H9 (cell line): ENCODE results near the gene PDXK. TPM values are rescaled to one million over a fixed set of nuclear protein-coding genes. Genes with fewer than 3 reads are reported as not detected.

Experiments used
- DNase-seq: peaks from one replicate; pipeline ENCODE4 v3.0.0-alpha.2; 2017
- H2AFZ ChIP-seq: one replicate; pipeline ENCODE4 v1.6.1; 2013; ENCODE audit warnings: mild to moderate bottlenecking, low read length, control low read depth, moderate library complexity
- H2AK5ac ChIP-seq: 2 replicates; pipeline ENCODE4 v1.6.1; 2013; ENCODE audit warnings: low read length, control low read depth, mixed read lengths; ENCODE audit not compliant: insufficient read length
- H2BK120ac ChIP-seq: one replicate; pipeline ENCODE4 v1.6.1; 2013; ENCODE audit warnings: low read depth, mild to moderate bottlenecking, low read length, control low read depth, inconsistent platforms; ENCODE audit not compliant: poor library complexity, severe bottlenecking
- H2BK12ac ChIP-seq: 2 replicates; pipeline ENCODE4 v1.6.1; 2013; ENCODE audit warnings: low read length, control low read depth, mixed read lengths, low read depth; ENCODE audit not compliant: insufficient read length
- H2BK15ac ChIP-seq: 2 replicates; pipeline ENCODE4 v1.6.1; 2013; ENCODE audit warnings: low read depth, low read length, control low read depth
- H2BK20ac ChIP-seq: one replicate; pipeline ENCODE4 v1.6.1; 2013; ENCODE audit warnings: low read depth, mild to moderate bottlenecking, low read length, control low read depth, inconsistent platforms; ENCODE audit not compliant: poor library complexity, severe bottlenecking
- H2BK5ac ChIP-seq: 2 replicates; pipeline ENCODE4 v1.6.1; 2013; ENCODE audit warnings: low read length, control low read depth, mixed read lengths; ENCODE audit not compliant: insufficient read length
- H3K14ac ChIP-seq: 2 replicates; pipeline ENCODE4 v1.6.1; 2013; ENCODE audit warnings: low read length, control low read depth; ENCODE audit not compliant: insufficient read depth
- H3K18ac ChIP-seq: 2 replicates; pipeline ENCODE4 v1.6.1; 2013; ENCODE audit warnings: low read depth, mild to moderate bottlenecking, mixed read lengths, low read length, control low read depth; ENCODE audit not compliant: insufficient read length
- H3K23ac ChIP-seq: 2 replicates; pipeline ENCODE4 v1.6.1; 2013; ENCODE audit warnings: low read length, control low read depth, mixed read lengths, low read depth; ENCODE audit not compliant: insufficient read length
- H3K23me2 ChIP-seq: 2 replicates; pipeline ENCODE4 v1.6.1; 2013; ENCODE audit warnings: low read depth, mild to moderate bottlenecking, mixed read lengths, low read length, control low read depth; ENCODE audit not compliant: insufficient read length, poor library complexity, severe bottlenecking
- H3K27ac ChIP-seq: 2 replicates; pipeline ENCODE4 v1.5.1; 2013; ENCODE audit warnings: low read length, control low read depth, mixed read lengths, low read depth; ENCODE audit not compliant: insufficient read length
- H3K27me3 ChIP-seq: 2 replicates; pipeline ENCODE4 v1.6.1; 2013; ENCODE audit warnings: low read length, control low read depth, inconsistent platforms; ENCODE audit not compliant: insufficient read depth
- H3K4ac ChIP-seq: 2 replicates; pipeline ENCODE4 v1.6.1; 2013; ENCODE audit warnings: low read depth, mild to moderate bottlenecking, control low read depth, inconsistent platforms, low read length, moderate library complexity
- H3K4me1 ChIP-seq: 2 replicates; pipeline ENCODE4 v1.6.1; 2013; ENCODE audit warnings: low read length, control low read depth, inconsistent platforms; ENCODE audit not compliant: insufficient read depth
- H3K4me2 ChIP-seq: 2 replicates; pipeline ENCODE4 v1.6.1; 2013; ENCODE audit warnings: low read length, control low read depth, mixed read lengths; ENCODE audit not compliant: insufficient read length, insufficient read depth
- H3K56ac ChIP-seq: 2 replicates; pipeline ENCODE4 v1.6.1; 2013; ENCODE audit warnings: low read depth, mild to moderate bottlenecking, mixed read lengths, low read length, control low read depth; ENCODE audit not compliant: insufficient read length
- H3K79me1 ChIP-seq: 2 replicates; pipeline ENCODE4 v1.6.1; 2013; ENCODE audit warnings: low read depth, mild to moderate bottlenecking, moderate library complexity, low read length, control low read depth, inconsistent platforms; ENCODE audit not compliant: insufficient read depth, poor library complexity, severe bottlenecking
- H3K79me2 ChIP-seq: 2 replicates; pipeline ENCODE4 v1.6.1; 2013; ENCODE audit warnings: low read length, control low read depth, inconsistent platforms; ENCODE audit not compliant: insufficient read depth
- H3K9ac ChIP-seq: 2 replicates; pipeline ENCODE4 v1.6.1; 2013; ENCODE audit warnings: low read length, control low read depth, mixed read lengths; ENCODE audit not compliant: insufficient read length; ENCODE audit errors: extremely low read depth
- H3K9me3 ChIP-seq: one replicate; pipeline ENCODE4 v1.6.1; 2013; ENCODE audit warnings: low read depth, low read length, inconsistent platforms; ENCODE audit not compliant: control insufficient read depth
- H3T11ph ChIP-seq: one replicate; pipeline ENCODE4 v1.6.1; 2013; ENCODE audit warnings: mild to moderate bottlenecking, low read length, control low read depth, inconsistent platforms
- H4K20me1 ChIP-seq: one replicate; pipeline ENCODE4 v1.6.1; 2013; ENCODE audit not compliant: control insufficient read depth, insufficient read length, insufficient read depth
- H4K5ac ChIP-seq: 2 replicates; pipeline ENCODE4 v1.6.1; 2013; ENCODE audit warnings: low read depth, mild to moderate bottlenecking, mixed read lengths, low read length, control low read depth; ENCODE audit not compliant: insufficient read length
- H4K8ac ChIP-seq: replicated peaks from 2 replicates; pipeline ENCODE4 v1.6.1; 2013; ENCODE audit warnings: low read length, control low read depth, mixed read lengths, low read depth; ENCODE audit not compliant: insufficient read length
- H4K91ac ChIP-seq: 2 replicates; pipeline ENCODE4 v1.6.1; 2013; ENCODE audit warnings: low read depth, mild to moderate bottlenecking, moderate library complexity, mixed read lengths, low read length, control low read depth; ENCODE audit not compliant: insufficient read length
- H3K27ac Mint-ChIP-seq, 3 experiments: 2 replicates in 2 of 3; 3 replicates in 1 of 3; pipeline ENCODE4 v1.8.0; 2020 to 2021; ENCODE audit warnings: mixed read lengths in 3 of 3, mild to moderate bottlenecking in 1 of 3, moderate library complexity in 1 of 3
- H3K27me3 Mint-ChIP-seq: 2 replicates; pipeline ENCODE4 v1.8.0; 2021; ENCODE audit warnings: low read depth, mild to moderate bottlenecking, moderate library complexity, mixed read lengths
- H3K36me3 Mint-ChIP-seq, 3 experiments: 2 replicates in 2 of 3; 3 replicates in 1 of 3; pipeline ENCODE4 v1.8.0; 2020 to 2021; ENCODE audit warnings: low read depth in 3 of 3, mixed read lengths in 3 of 3; ENCODE audit not compliant: insufficient read depth in 1 of 3
- H3K4me1 Mint-ChIP-seq, 2 experiments: 2 replicates each; pipeline ENCODE4 v1.8.0; 2020; ENCODE audit warnings: mixed read lengths in 2 of 2
- H3K4me3 Mint-ChIP-seq, 2 experiments: 2 replicates in 1 of 2; 3 replicates in 1 of 2; pipeline ENCODE4 v1.8.0; 2020 to 2021; ENCODE audit warnings: mild to moderate bottlenecking in 2 of 2, mixed read lengths in 2 of 2, moderate library complexity in 1 of 2
- H3K9me3 Mint-ChIP-seq, 2 experiments: 2 replicates in 1 of 2; 3 replicates in 1 of 2; pipeline ENCODE4 v1.8.0; 2020; ENCODE audit warnings: mild to moderate bottlenecking in 2 of 2, mixed read lengths in 2 of 2, moderate library complexity in 1 of 2
- CTCF ChIP-seq: fragments of 200-600 bp; sonication (generic); conservative IDR thresholded peaks from 3 replicates; pipeline ENCODE4 v1.8.0; 2021; ENCODE audit warnings: antibody characterized with exemption, mild to moderate bottlenecking
- WGBS: extraction: QIAGEN DNeasy Blood & Tissue Kit; methylation state at CpG from one replicate; pipeline ENCODE4 v1.1.7; 2013; ENCODE audit warnings: missing lambda C conversion rate, low lambda C conversion rate, mixed read lengths; ENCODE audit not compliant: insufficient read length; ENCODE audit errors: extremely low coverage; 5-methylcytosine and 5-hydroxymethylcytosine counted together
- total RNA-seq: library from RNA; stranded (reverse); gene quantifications from 2 replicates; pipeline ENCODE4 v1.2.1, GENCODE V29; 2021

The PDXK gene
- total RNA-seq, 1 experiment from 2014 or later: 109 TPM

GRCh38 chr21:43770066-43770655, 51.2 kb downstream of the PDXK start:
- H3T11ph ChIP-seq: no peak overlapping the region
- H3K9me3 ChIP-seq: no peaks in the 10 kb centered on the region
- no peak overlapping the region for H2BK12ac ChIP-seq
- H4K91ac ChIP-seq: no peak overlapping the region
- no peak overlapping the region for H2BK15ac ChIP-seq
- H3K9ac ChIP-seq: no peak overlapping the region
- no peak overlapping the region for H2AFZ ChIP-seq
- H2BK120ac ChIP-seq: no peak overlapping the region
- Mint-ChIP-seq H3K4me3 (no peak overlapping the region; a peak in 1 of 5 replicates), H3K27me3 (no peaks in the 10 kb centered on the region; the same call in 1 of the 2 replicates), H3K9me3 (no peaks in the 10 kb centered on the region), H3K27ac (0 out of 7 replicates have a peak overlapping the region, but pooled peaks of 1 of the 3 experiments have one; percentile 44), H3K36me3 (peaks cover 10 to 20% (median 18%) of the 10 kb centered on the region in 3 experiments; a peak in 6 of 7 replicates), H3K4me1 (peaks cover 45 to 46% of the 10 kb centered on the region in 2 experiments)
- no peak for DNase-seq
- no peaks in the 10 kb centered on the region for H3K27me3 ChIP-seq
- H3K18ac ChIP-seq: no peak overlapping the region
- H3K4me2 ChIP-seq: no peak overlapping the region
- no peaks in the 10 kb centered on the region for H3K79me2 ChIP-seq
- no peak overlapping the region for H3K27ac ChIP-seq
- no peak overlapping the region for H3K4ac ChIP-seq
- peaks cover 4% of the 10 kb centered on the region; the same call in 1 of the 2 replicates for H3K4me1 ChIP-seq
- no peak overlapping the region; the same call in 1 of the 2 replicates for H3K14ac ChIP-seq
- no peak for TF ChIP-seq CTCF
- no peaks in the 10 kb centered on the region for H4K20me1 ChIP-seq
- H3K23ac ChIP-seq: no peak overlapping the region
- no peak overlapping the region for H2BK20ac ChIP-seq
- no peak overlapping the region for H4K5ac ChIP-seq
- no peak overlapping the region for H2BK5ac ChIP-seq
- H4K8ac ChIP-seq: no peak overlapping the region
- H3K56ac ChIP-seq: no peak overlapping the region
- H2AK5ac ChIP-seq: no peak overlapping the region
- no peaks in the 10 kb centered on the region for H3K79me1 ChIP-seq
- H3K23me2 ChIP-seq: no peaks in the 10 kb centered on the region
- WGBS: no CpG with 5 or more reads among the region's 21 CpGs
